ENCODE measurements around the gene NR2F2. TPM values are rescaled to one million over a fixed set of nuclear protein-coding genes. Genes with fewer than 3 reads are reported as not detected.

Gene NR2F2
- total RNA-seq, 1 donor from 2014 or later, result 40.3 TPM

GRCh38 chr15:96338074-96338765 is 7.7 kb downstream of the NR2F2 start:
- TF ChIP-seq CTCF (IDR thresholded peaks at IDR 0.05; ENCODE audit: unreplicated experiment), result no peak
- H3K4me1 Mint-ChIP-seq (ENCODE audit: low read depth), result peaks cover 80% of the 10 kb centered on the region
- peaks cover 28% of the 10 kb centered on the region for H3K36me3 Mint-ChIP-seq (ENCODE audit: insufficient read depth)
- no peak for DNase-seq (ENCODE audit: low spot score, unreplicated experiment)
- peak overlapping the region; percentile 89 for H3K4me3 Mint-ChIP-seq (ENCODE audit: low read depth)
- no peaks in the 10 kb centered on the region for H3K9me3 Mint-ChIP-seq (ENCODE audit: low read depth)
- peaks cover under 1% of the 10 kb centered on the region for H3K27me3 Mint-ChIP-seq
- H3K27ac Mint-ChIP-seq, result peak overlapping the region; percentile 97

GRCh38 chr15:96338766-96339618 is 8.5 kb downstream of the NR2F2 start:
- Mint-ChIP-seq H3K4me3 (ENCODE audit: low read depth) (peak overlapping the region; percentile 89), H3K27ac (peak overlapping the region; percentile 97), H3K4me1 (ENCODE audit: low read depth) (peaks cover 85% of the 10 kb centered on the region), H3K27me3 (peaks cover 7% of the 10 kb centered on the region), H3K9me3 (ENCODE audit: low read depth) (no peaks in the 10 kb centered on the region), H3K36me3 (ENCODE audit: insufficient read depth) (peaks cover 25% of the 10 kb centered on the region)
- DNase-seq (ENCODE audit: low spot score, unreplicated experiment), result no peak
- TF ChIP-seq CTCF (IDR thresholded peaks at IDR 0.05; ENCODE audit: unreplicated experiment), result no peak

- H3K27ac Mint-ChIP-seq, result peak overlapping the region; percentile 97
These were observed 9.3 kb downstream of the NR2F2 start for GRCh38 chr15:96339619-96340347.

GRCh38 chr15:96340348-96340597 is 9.8 kb downstream of the NR2F2 start:
- H3K4me1 Mint-ChIP-seq (ENCODE audit: low read depth), result peaks cover 87% of the 10 kb centered on the region

More at GRCh38 chr15:96339619-96340347, 9.3 kb downstream of the NR2F2 start:
- DNase-seq (ENCODE audit: low spot score, unreplicated experiment), result no peak
- Mint-ChIP-seq H3K36me3 (ENCODE audit: insufficient read depth) (peaks cover 21% of the 10 kb centered on the region), H3K9me3 (ENCODE audit: low read depth) (no peaks in the 10 kb centered on the region), H3K4me3 (ENCODE audit: low read depth) (peak overlapping the region; percentile 89), H3K4me1 (ENCODE audit: low read depth) (peaks cover 87% of the 10 kb centered on the region), H3K27me3 (peaks cover 14% of the 10 kb centered on the region)
- TF ChIP-seq CTCF (IDR thresholded peaks at IDR 0.05; ENCODE audit: unreplicated experiment), result no peak

More at GRCh38 chr15:96340348-96340597, 9.8 kb downstream of the NR2F2 start:
- Mint-ChIP-seq H3K9me3 (ENCODE audit: low read depth) (no peaks in the 10 kb centered on the region), H3K36me3 (ENCODE audit: insufficient read depth) (peaks cover 18% of the 10 kb centered on the region), H3K27me3 (peaks cover 18% of the 10 kb centered on the region), H3K27ac (peak overlapping the region; percentile 97), H3K4me3 (ENCODE audit: low read depth) (peak overlapping the region; percentile 89)
- no peak for TF ChIP-seq CTCF (IDR thresholded peaks at IDR 0.05; ENCODE audit: unreplicated experiment)
- no peak for DNase-seq (ENCODE audit: low spot score, unreplicated experiment)

Data from progenitor cell of endocrine pancreas (in vitro differentiated cells).